ENCODE data around the gene SHANK1.
A peak's percentile ranks its signal among the peaks of the same experiment; 100 is the strongest.

SHANK1 gene

DNA sequence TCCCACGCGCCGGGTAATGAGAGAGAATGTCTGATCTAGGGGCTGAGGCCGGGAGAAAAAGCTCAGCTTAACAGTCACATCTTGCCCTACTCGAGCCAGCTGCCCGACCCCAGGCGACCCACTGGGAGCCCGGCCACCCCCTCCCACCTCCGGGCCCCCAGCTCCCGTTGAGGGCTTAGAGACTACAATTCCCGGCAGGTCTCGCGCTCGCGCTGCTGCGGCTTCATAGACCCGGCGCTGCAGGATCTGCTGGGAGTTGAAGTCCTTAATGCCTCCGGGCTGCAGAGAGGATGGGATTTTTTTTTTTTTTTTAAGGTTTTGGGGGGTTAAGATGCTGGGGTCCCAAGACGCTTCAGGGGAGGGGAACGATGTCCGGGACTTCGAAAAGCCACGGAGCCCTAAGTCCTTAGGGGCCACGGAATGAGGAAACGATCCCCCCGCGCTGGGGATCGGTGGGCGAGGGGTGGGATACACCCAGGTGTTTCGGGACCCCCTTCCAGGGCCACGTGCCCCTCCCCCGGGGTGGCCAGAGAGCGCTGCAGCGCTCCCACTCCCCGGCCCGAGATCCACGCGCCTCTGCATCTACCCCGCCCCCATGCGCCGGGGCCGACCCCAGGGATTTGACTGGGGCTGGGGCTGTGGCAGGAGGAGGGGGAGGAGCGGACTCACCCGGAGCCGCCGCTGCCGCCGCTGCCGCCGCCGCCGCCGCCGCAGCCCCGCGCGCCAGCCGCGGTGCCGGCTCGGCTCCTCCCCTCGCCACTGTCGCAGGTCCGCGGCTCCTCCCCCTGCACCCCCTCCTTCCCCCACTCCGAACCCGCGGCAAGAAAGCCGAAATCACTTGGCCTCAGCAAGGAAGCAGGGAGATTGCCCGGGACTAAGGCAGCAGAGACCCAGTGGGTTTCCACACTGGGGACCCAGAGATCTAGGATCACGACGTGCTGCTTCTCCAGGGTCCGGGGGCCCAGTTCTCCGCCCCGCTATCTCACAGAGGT lies 80.2 kb downstream of the SHANK1 start, which contains the start of gene SYT3 (continued):
- TF ChIP-seq, protein P1, sequence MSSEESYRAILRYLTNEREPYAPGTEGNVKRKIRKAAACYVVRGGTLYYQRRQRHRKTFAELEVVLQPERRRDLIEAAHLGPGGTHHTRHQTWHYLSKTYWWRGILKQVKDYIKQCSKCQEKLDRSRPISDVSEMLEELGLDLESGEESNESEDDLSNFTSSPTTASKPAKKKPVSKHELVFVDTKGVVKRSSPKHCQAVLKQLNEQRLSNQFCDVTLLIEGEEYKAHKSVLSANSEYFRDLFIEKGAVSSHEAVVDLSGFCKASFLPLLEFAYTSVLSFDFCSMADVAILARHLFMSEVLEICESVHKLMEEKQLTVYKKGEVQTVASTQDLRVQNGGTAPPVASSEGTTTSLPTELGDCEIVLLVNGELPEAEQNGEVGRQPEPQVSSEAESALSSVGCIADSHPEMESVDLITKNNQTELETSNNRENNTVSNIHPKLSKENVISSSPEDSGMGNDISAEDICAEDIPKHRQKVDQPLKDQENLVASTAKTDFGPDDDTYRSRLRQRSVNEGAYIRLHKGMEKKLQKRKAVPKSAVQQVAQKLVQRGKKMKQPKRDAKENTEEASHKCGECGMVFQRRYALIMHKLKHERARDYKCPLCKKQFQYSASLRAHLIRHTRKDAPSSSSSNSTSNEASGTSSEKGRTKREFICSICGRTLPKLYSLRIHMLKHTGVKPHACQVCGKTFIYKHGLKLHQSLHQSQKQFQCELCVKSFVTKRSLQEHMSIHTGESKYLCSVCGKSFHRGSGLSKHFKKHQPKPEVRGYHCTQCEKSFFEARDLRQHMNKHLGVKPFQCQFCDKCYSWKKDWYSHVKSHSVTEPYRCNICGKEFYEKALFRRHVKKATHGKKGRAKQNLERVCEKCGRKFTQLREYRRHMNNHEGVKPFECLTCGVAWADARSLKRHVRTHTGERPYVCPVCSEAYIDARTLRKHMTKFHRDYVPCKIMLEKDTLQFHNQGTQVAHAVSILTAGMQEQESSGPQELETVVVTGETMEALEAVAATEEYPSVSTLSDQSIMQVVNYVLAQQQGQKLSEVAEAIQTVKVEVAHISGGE (tag by site-specific recombination; conservative IDR thresholded peaks at IDR 0.05; ENCODE audit: low read depth): peak; percentile 30; the same call in 1 of the 2 replicates
- TF ChIP-seq ZNF2 (tag by site-specific recombination; IDR thresholded peaks at IDR 0.05) (no peak), ZBTB20 (tag by site-specific recombination; IDR thresholded peaks at IDR 0.05) (peak; percentile 42; the same call in 1 of the 2 replicates), ZNF302 (tag by site-specific recombination; IDR thresholded peaks at IDR 0.05; ENCODE audit: low read depth) (no peak), EGR2 (tag by site-specific recombination; IDR thresholded peaks at IDR 0.05; ENCODE audit: low read depth) (peak; percentile 34; the same call in 1 of the 2 replicates), ZFHX2 (tag by site-specific recombination; conservative IDR thresholded peaks at IDR 0.05) (peak; percentile 46; the same call in 1 of the 2 replicates), ZNF768 (tag by site-specific recombination; IDR thresholded peaks at IDR 0.05) (no peak), ZNF202 (tag by site-specific recombination; IDR thresholded peaks at IDR 0.05; ENCODE audit: borderline replicate concordance) (no peak), ZNF624 (tag by site-specific recombination; IDR thresholded peaks at IDR 0.05) (no peak), ZIC2 (tag by site-specific recombination; IDR thresholded peaks at IDR 0.05) (peak; percentile 13; the same call in 1 of the 2 replicates), ZBTB7A (tag by site-specific recombination; IDR thresholded peaks at IDR 0.05; ENCODE audit: low read depth) (0 out of 2 replicates have a peak, but pooled peaks have one; percentile 20), ZNF76 (tag by site-specific recombination; IDR thresholded peaks at IDR 0.05; ENCODE audit: borderline replicate concordance, low read depth) (peak; percentile 96), ZFP41 (tag by site-specific recombination; IDR thresholded peaks at IDR 0.05; ENCODE audit: borderline replicate concordance) (no peak), SP3 (tag by site-specific recombination; IDR thresholded peaks at IDR 0.05) (peak; percentile 42; the same call in 1 of the 2 replicates), ZBTB1 (tag by site-specific recombination; IDR thresholded peaks at IDR 0.05) (no peak), ZNF266 (tag by site-specific recombination; IDR thresholded peaks at IDR 0.05; ENCODE audit: low read depth) (no peak), ZEB2 (tag by site-specific recombination; IDR thresholded peaks at IDR 0.05) (0 out of 2 replicates have a peak, but pooled peaks have one; percentile 42), MZF1 (tag by site-specific recombination; IDR thresholded peaks at IDR 0.05; ENCODE audit: borderline replicate concordance) (peak; percentile 51; the same call in 1 of the 2 replicates), ZNF366 (tag by site-specific recombination; conservative IDR thresholded peaks at IDR 0.05) (no peak), GLIS2 (tag by site-specific recombination; IDR thresholded peaks at IDR 0.05) (peak; percentile 89), ZNF341 (tag by site-specific recombination; IDR thresholded peaks at IDR 0.05; ENCODE audit: low read depth) (peak; percentile 79)
- TF ChIP-seq, protein P2, sequence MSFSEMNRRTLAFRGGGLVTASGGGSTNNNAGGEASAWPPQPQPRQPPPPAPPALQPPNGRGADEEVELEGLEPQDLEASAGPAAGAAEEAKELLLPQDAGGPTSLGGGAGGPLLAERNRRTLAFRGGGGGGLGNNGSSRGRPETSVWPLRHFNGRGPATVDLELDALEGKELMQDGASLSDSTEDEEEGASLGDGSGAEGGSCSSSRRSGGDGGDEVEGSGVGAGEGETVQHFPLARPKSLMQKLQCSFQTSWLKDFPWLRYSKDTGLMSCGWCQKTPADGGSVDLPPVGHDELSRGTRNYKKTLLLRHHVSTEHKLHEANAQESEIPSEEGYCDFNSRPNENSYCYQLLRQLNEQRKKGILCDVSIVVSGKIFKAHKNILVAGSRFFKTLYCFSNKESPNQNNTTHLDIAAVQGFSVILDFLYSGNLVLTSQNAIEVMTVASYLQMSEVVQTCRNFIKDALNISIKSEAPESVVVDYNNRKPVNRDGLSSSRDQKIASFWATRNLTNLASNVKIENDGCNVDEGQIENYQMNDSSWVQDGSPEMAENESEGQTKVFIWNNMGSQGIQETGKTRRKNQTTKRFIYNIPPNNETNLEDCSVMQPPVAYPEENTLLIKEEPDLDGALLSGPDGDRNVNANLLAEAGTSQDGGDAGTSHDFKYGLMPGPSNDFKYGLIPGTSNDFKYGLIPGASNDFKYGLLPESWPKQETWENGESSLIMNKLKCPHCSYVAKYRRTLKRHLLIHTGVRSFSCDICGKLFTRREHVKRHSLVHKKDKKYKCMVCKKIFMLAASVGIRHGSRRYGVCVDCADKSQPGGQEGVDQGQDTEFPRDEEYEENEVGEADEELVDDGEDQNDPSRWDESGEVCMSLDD (tag by site-specific recombination; IDR thresholded peaks at IDR 0.05): peak; percentile 91
- TF ChIP-seq, protein P3, sequence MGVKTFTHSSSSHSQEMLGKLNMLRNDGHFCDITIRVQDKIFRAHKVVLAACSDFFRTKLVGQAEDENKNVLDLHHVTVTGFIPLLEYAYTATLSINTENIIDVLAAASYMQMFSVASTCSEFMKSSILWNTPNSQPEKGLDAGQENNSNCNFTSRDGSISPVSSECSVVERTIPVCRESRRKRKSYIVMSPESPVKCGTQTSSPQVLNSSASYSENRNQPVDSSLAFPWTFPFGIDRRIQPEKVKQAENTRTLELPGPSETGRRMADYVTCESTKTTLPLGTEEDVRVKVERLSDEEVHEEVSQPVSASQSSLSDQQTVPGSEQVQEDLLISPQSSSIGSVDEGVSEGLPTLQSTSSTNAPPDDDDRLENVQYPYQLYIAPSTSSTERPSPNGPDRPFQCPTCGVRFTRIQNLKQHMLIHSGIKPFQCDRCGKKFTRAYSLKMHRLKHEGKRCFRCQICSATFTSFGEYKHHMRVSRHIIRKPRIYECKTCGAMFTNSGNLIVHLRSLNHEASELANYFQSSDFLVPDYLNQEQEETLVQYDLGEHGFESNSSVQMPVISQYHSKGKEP (tag by site-specific recombination; IDR thresholded peaks at IDR 0.05): peak; percentile 25; the same call in 1 of the 2 replicates
- TF ChIP-seq, protein P4, sequence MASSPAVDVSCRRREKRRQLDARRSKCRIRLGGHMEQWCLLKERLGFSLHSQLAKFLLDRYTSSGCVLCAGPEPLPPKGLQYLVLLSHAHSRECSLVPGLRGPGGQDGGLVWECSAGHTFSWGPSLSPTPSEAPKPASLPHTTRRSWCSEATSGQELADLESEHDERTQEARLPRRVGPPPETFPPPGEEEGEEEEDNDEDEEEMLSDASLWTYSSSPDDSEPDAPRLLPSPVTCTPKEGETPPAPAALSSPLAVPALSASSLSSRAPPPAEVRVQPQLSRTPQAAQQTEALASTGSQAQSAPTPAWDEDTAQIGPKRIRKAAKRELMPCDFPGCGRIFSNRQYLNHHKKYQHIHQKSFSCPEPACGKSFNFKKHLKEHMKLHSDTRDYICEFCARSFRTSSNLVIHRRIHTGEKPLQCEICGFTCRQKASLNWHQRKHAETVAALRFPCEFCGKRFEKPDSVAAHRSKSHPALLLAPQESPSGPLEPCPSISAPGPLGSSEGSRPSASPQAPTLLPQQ (tag by site-specific recombination; IDR thresholded peaks at IDR 0.05): 0 out of 2 replicates have a peak, but pooled peaks have one; percentile 31
- TF ChIP-seq, protein P5, sequence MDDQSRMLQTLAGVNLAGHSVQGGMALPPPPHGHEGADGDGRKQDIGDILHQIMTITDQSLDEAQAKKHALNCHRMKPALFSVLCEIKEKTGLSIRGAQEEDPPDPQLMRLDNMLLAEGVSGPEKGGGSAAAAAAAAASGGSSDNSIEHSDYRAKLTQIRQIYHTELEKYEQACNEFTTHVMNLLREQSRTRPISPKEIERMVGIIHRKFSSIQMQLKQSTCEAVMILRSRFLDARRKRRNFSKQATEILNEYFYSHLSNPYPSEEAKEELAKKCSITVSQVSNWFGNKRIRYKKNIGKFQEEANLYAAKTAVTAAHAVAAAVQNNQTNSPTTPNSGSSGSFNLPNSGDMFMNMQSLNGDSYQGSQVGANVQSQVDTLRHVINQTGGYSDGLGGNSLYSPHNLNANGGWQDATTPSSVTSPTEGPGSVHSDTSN (CRISPR knock-in tag; IDR thresholded peaks at IDR 0.05): 0 out of 2 replicates have a peak, but pooled peaks have one; percentile 31
